ENCODE measurements around the gene MRPS7.

Gene MRPS7

GRCh38 chr17:75261336-75262111 is at the start of gene MRPS7, which contains the start of gene GGA3:
Gene MRPS7 (plus strand): TSS chr17:75261879. CDS start chr17:75261901, 22 bp downstream.
Gene GGA3 (minus strand): TSS chr17:75261606. CDS start chr17:75261587, 19 bp downstream.
- H3K4me3 ChIP-seq (ENCODE audit: low read depth, low read length), result peak within 1 kb of the TSS; percentile 98
- TF ChIP-seq, protein P1, sequence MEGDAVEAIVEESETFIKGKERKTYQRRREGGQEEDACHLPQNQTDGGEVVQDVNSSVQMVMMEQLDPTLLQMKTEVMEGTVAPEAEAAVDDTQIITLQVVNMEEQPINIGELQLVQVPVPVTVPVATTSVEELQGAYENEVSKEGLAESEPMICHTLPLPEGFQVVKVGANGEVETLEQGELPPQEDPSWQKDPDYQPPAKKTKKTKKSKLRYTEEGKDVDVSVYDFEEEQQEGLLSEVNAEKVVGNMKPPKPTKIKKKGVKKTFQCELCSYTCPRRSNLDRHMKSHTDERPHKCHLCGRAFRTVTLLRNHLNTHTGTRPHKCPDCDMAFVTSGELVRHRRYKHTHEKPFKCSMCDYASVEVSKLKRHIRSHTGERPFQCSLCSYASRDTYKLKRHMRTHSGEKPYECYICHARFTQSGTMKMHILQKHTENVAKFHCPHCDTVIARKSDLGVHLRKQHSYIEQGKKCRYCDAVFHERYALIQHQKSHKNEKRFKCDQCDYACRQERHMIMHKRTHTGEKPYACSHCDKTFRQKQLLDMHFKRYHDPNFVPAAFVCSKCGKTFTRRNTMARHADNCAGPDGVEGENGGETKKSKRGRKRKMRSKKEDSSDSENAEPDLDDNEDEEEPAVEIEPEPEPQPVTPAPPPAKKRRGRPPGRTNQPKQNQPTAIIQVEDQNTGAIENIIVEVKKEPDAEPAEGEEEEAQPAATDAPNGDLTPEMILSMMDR (IDR thresholded peaks at IDR 0.05; ENCODE audit: low read depth, low read length), result no peak

DNA sequence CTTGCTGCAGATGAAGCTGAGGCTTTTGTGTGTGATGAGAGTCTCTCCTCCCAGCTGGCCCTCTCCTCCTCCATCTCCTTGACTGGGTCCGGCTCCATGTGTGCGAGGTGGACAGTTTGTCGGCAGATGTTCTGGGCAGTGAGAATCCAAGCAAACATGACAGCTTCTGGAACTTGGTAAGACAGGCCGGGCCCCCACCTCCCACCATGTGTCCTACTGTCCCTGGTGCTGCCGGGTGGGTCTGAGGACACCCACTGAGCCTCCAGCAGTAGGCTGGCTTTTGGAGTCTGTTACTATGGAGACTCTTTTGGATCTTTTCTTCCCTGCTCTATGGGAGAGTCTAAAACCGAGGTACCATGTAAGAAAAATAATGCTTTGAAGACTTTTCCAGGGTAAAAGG is 43.5 kb upstream of the MRPS7 start:
- TF ChIP-seq, protein P1 (IDR thresholded peaks at IDR 0.05; ENCODE audit: low read depth, low read length), result no peak
- H3K4me3 ChIP-seq (ENCODE audit: low read depth, low read length), result no peak overlapping the region

GRCh38 chr17:75219815-75220214 is 41.9 kb upstream of the MRPS7 start:
- no peak overlapping the region for H3K4me3 ChIP-seq (ENCODE audit: low read depth, low read length)
- TF ChIP-seq, protein P1 (IDR thresholded peaks at IDR 0.05; ENCODE audit: low read depth, low read length), result no peak

GRCh38 chr17:75225016-75225415 is 36.7 kb upstream of the MRPS7 start:
- H3K4me3 ChIP-seq (ENCODE audit: low read depth, low read length), result no peak overlapping the region
- TF ChIP-seq, protein P1 (IDR thresholded peaks at IDR 0.05; ENCODE audit: low read depth, low read length), result no peak

DNA sequence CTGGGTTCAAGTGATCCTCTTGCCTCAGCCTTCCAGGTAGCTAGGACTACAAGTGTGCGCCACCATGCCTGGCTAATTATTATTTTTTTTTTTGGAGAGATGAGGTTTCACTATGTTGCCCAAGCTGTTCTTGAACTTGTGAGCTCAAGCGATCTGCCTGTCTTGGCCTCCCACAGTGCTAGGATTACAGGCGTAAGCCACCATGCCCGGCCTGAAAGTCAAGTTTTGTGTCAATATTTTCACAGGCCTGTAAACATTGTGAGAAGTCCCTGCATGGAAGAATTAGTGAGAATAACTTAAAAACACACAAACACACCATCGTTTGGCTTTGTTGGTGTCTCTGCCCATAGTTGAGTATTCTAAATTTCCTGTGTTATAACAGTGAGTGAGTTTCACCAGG is 34.0 kb upstream of the MRPS7 start:
- H3K4me3 ChIP-seq (ENCODE audit: low read depth, low read length), result no peak overlapping the region
- TF ChIP-seq, protein P1 (IDR thresholded peaks at IDR 0.05; ENCODE audit: low read depth, low read length), result no peak

DNA sequence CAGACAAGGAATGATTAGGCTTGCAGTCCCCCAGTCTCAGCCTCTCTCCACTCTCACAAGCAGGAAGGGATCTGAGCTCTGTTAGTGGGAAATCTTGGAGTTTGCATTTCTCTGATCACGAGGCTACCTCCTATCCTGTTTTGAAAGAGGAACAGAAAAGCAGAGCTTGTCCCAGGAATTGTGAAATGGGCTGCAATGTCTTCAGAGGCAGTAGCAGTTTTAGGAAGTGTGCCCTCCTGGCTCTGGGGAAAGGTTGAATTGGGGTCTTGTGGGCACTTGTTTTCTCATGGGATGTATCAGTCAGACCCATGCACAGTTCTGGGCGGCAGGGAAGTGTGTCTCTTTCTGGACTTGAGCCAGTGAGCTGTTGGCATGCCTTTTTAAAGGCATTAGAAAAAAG is 33.4 kb upstream of the MRPS7 start:
- TF ChIP-seq, protein P1 (IDR thresholded peaks at IDR 0.05; ENCODE audit: low read depth, low read length), result no peak
- no peak overlapping the region for H3K4me3 ChIP-seq (ENCODE audit: low read depth, low read length)

DNA sequence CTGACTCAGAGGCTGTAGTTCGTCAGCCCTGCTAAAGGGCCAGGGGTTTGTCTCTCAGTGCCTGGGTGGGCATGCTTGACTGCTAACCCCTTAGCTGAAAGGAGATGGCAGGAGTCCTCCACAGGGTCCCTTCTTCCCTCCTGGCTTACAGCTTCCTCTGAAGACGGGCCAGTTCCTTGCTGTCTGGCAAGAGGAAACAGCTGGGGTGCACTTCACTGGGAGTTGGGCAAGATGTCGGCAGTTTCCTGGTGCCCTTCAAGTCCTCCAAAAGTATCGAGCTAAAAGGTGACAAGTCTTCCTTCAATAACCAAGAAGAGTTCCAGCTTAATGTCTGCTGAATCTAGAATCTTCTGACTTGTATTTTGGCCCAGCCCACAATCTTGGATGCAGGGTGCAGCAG is 32.8 kb upstream of the MRPS7 start:
- no peak overlapping the region for H3K4me3 ChIP-seq (ENCODE audit: low read depth, low read length)
- TF ChIP-seq, protein P1 (IDR thresholded peaks at IDR 0.05; ENCODE audit: low read depth, low read length), result no peak
